Measurements from ENCODE around the gene TREML1. TPM values are rescaled to one million over a fixed set of nuclear protein-coding genes. Genes with fewer than 3 reads are reported as not detected.

Gene TREML1
- total and polyA plus RNA-seq, 2 of the 4 experiments (the other 2 are of a cell fraction) = not detected

DNA sequence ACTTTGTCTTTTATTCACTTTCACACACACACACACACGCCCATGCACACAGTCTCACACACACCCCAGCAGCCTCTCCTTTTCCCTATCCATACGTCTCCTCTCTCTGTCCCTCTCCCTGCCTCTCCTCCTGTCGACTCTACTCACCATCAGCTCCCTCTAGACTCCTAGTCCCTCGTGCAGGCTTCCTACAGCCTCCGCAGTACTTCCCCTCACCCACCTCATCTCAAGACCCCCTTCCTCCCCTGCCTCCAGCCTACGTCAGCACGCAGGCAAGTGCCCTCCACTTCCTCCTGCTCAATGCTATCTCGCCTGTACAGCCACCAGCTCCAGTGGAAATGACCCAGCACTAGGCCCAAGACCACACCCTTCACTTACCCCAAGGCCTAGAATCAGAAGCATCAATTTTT, 47.6 kb upstream of the TREML1 start:
- no peak overlapping the region for H2AK9ac ChIP-seq (replicated peaks; ENCODE audit: low read depth, low read length, poor library complexity)
- no peak overlapping the region for H3K23ac ChIP-seq (ENCODE audit: low read depth, low read length)
- no peaks in the 10 kb centered on the region for H4K20me1 ChIP-seq (ENCODE audit: insufficient read depth, low read length)
- no peaks in the 10 kb centered on the region for H3K79me1 ChIP-seq (ENCODE audit: low read depth in 1 of 2, low read length in 2 of 2)
- intact Hi-C loops (cut with micrococcal nuclease) = no loop called here
- H3K27me3 ChIP-seq (ENCODE audit: control insufficient read depth, insufficient read depth, low read length) = 0 out of 2 replicates have a peak, but pooled peaks cover 2% of the 10 kb centered on the region
- ChIA-PET CTCF (no interaction called here), POLR2A (ENCODE audit: unreplicated experiment) (no interaction called here)
- H2BK120ac ChIP-seq (ENCODE audit: low read depth, low read length) = no peak overlapping the region
- no peak overlapping the region for H3K27ac ChIP-seq (ENCODE audit: insufficient read depth, low read length)
- no peak overlapping the region for H4K5ac ChIP-seq (ENCODE audit: low read depth, low read length)
- H3K18ac ChIP-seq (ENCODE audit: low read depth, low read length) = no peak overlapping the region
- no peaks in the 10 kb centered on the region for H3K4me1 ChIP-seq (ENCODE audit: control insufficient read depth, insufficient read depth, low read length)
- TF ChIP-seq POLR2A (IDR thresholded peaks at IDR 0.05; ENCODE audit: low read depth, low read length) (no peak), RFX5 (IDR thresholded peaks at IDR 0.05; ENCODE audit: low read depth, low read length) (no peak), CEBPB (IDR thresholded peaks at IDR 0.05; ENCODE audit: low read depth, low read length) (no peak), USF2 (IDR thresholded peaks at IDR 0.05; ENCODE audit: low read depth, low read length) (no peak), CHD1 (IDR thresholded peaks at IDR 0.05; ENCODE audit: low read depth, low read length) (no peak), BHLHE40 (IDR thresholded peaks at IDR 0.05; ENCODE audit: low read depth, low read length) (no peak), RAD21 (IDR thresholded peaks at IDR 0.05; ENCODE audit: low read length) (no peak), CTCF (conservative IDR thresholded peaks at IDR 0.05; ENCODE audit: low read depth, low read length) (no peak), MXI1 (IDR thresholded peaks at IDR 0.05; ENCODE audit: borderline replicate concordance, low read depth, low read length) (no peak), SMC3 (IDR thresholded peaks at IDR 0.05; ENCODE audit: low read depth, low read length) (no peak), NFE2L2 (IDR thresholded peaks at IDR 0.05; ENCODE audit: low read depth, low read length) (no peak), MAFK (IDR thresholded peaks at IDR 0.05; ENCODE audit: low read depth, low read length) (no peak), MAZ (IDR thresholded peaks at IDR 0.05; ENCODE audit: borderline replicate concordance, low read depth, low read length) (no peak), RCOR1 (IDR thresholded peaks at IDR 0.05; ENCODE audit: insufficient replicate concordance, low read length) (no peak), ELK1 (IDR thresholded peaks at IDR 0.05; ENCODE audit: borderline replicate concordance, low read depth, low read length) (no peak), FOS (IDR thresholded peaks at IDR 0.05; ENCODE audit: low read depth, low read length) (no peak)
- no peaks in the 10 kb centered on the region for H3K36me3 ChIP-seq (ENCODE audit: control insufficient read depth, insufficient read depth, low read length)
- H2AFZ ChIP-seq (replicated peaks; ENCODE audit: low read length, poor library complexity) = no peak overlapping the region
- no peak overlapping the region for H3K4me3 ChIP-seq (ENCODE audit: insufficient read depth, low read depth, low read length)
- dilution Hi-C loops (cut with HindIII; ENCODE audit: low sequenced_read_pairs, unreplicated experiment) = no loop called here
- DNase-seq = no peak
- no peak overlapping the region for H2BK15ac ChIP-seq (ENCODE audit: low read depth, low read length)
- no peak overlapping the region for H2BK20ac ChIP-seq (ENCODE audit: low read depth, low read length)
- ATAC-seq (ENCODE audit: low read depth) = no peak
- H4K91ac ChIP-seq (ENCODE audit: insufficient read depth, low read depth, low read length) = no peak overlapping the region
- no peak overlapping the region for H3K4me2 ChIP-seq (ENCODE audit: low read depth, low read length)
- H3K14ac ChIP-seq (replicated peaks; ENCODE audit: low read depth, low read length) = no peak overlapping the region
- WGBS, 2 experiments (ENCODE audit: extremely low coverage in 2 of 2, insufficient read length in 1 of 2) = 21% methylated on average over 4 of the region's 8 CpGs; no CpG with 5 or more reads in 1 of the 2 experiments
- BruUV-seq (replicated peaks) = no TSS peak
- no peak overlapping the region for H4K8ac ChIP-seq (ENCODE audit: low read depth in 2 of 2, low read length in 2 of 2)
- no peak overlapping the region for H2AK5ac ChIP-seq (ENCODE audit: low read depth, low read length)
- no peaks in the 10 kb centered on the region for H3K9me1 ChIP-seq (ENCODE audit: insufficient read depth, low read length)
- no peak overlapping the region for H3K56ac ChIP-seq (ENCODE audit: extremely low read depth, insufficient read depth, low read length)
- no peak overlapping the region for H3K4ac ChIP-seq (ENCODE audit: low read depth, low read length)
- in situ Hi-C loops (cut with MboI; ENCODE audit: low sequenced_read_pairs) = no loop called here
- H3K9me3 ChIP-seq (ENCODE audit: control insufficient read depth, insufficient read depth, low read length) = no peaks in the 10 kb centered on the region
- no peak overlapping the region for H2BK5ac ChIP-seq (ENCODE audit: low read depth, low read length, poor library complexity, severe bottlenecking)
- no peak overlapping the region for H3K9ac ChIP-seq (ENCODE audit: low read depth, low read length)

All from IMR-90 (cell line).